GM21576 (cell line): ENCODE measurements around the gene SYNM.

ENCODE experiments used
- ATAC-seq: cut with Tn5 transposase; IDR thresholded peaks from one replicate; pipeline ENCODE4 v1.9.1; 2021; ENCODE audit warnings: mild to moderate bottlenecking, moderate library complexity; ENCODE audit not compliant: unreplicated experiment

Gene SYNM

DNA sequence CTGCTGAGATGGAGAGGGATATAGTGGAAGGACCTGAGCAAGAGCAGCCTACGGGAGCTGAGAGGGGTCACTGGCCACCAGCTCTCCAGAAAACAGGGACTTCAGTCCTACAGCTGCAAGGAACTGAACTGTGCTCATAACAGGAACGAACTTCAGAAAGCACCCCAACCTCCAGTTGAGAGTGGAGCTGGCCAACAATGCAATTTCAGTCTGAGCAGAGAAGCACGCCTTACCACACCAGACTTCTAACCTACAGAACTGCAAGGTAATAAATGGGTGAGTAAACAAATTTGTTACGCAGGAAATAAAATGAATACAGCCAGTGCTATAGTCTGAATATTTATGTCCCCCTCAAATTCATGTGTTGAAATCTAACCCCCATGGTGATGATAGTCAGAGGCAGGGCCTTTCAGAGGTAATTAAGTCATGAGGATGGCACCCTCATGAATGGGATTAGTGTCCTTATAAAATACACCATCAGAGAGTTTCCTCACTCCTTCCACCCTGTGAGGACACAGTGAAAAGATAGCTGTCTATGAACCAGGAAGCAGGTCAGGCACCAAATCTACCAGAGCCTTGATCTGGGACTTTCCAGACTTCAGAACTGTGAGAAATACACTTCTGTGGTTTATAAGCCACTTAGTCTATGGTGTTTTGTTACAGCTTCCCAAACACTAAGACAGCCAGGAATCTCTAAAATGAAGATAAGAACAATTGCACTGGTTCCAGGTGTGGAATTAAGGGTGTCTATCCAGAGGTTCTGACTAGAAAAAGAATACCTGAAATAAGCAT is 58.6 kb downstream of the SYNM start:
- no peak for ATAC-seq

DNA sequence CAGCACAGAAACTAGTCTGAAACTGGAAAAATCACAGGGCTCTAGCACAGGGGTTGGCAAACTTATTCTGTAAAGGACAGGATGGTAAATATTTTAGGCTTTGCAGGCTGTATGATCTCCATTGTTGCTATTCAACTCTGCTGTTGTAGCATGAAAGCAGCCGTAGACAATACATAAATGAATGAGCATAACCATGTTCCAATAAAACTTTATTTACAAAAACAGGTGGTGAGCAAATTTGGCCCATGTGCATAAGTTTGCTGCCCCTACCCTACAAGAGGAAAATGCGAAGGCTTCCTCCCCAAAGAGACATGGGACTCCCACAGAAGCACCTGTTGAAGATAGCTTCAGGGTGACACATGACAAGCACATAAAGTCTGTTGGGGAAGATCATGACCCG is 59.2 kb downstream of the SYNM start:
- no peak for ATAC-seq

DNA sequence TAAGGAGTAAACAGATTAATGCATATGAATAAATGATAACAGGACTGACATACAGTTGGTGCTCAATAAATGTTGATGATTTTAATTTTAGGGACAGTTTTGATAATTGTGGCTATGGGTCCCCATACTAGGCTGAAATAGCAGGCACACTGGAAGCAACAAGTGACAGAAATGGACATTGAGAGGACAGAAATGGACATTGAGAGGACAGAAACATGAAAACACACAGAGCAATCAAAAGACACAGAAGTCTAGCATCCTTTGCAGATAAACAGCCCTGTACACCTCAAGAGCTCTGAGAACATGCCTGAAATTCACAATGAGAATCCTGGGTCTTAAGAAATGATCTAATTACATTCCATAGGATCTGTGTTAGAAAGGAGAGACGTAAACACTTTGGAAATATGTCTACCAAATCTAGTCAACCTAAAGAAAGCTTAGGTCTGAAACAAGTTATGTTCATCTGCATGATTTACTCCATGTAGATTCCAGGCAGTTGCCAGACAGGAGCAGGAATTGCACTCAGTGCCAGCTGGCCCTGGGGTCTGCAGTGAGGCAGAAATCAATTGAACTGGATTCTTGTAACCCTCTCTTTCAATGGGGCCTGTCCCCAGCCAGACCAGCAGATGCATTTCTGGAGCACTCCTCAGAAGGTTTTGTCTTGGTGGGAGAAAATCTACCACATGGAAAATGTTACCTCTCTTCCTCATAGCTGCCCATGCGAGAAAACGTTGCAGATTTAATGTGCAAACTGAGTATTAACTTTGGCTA is 60.3 kb downstream of the SYNM start:
- no peak for ATAC-seq

DNA sequence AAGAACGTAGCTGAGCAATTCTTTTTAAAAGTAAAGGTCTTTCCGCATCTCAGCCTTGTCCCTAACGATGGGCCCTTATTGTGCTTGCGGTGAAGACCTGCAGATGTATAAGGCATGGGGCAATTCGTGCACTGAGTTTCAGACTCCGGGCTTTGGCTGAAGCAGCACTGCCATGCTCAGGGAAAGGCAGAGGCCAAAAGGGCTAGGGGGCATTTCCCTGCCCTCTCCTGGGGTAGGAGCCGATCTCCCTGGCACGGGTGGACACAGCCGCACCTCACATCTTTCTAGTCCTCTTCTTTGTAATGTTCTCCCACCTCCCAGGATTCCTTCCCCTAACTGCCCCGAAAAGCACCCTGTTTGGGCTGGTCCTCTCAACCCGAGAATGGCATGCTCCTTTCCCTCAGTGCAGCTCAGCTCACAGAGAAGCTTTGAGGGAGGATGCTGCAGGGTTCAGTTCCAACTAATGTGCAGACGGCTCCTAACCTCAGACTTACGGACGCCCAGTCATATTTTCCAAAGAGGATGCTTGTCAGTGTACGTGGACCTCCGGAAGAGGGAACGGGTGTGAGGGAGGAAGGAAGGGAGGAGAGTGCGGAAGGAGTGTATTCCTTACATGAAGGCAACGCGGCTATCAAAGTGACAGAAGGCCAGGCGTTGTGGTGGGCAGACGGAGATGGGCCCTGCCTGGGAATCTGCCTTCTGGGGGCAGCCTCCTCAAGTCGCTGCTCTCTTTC is 61.2 kb downstream of the SYNM start:
- no peak for ATAC-seq

DNA sequence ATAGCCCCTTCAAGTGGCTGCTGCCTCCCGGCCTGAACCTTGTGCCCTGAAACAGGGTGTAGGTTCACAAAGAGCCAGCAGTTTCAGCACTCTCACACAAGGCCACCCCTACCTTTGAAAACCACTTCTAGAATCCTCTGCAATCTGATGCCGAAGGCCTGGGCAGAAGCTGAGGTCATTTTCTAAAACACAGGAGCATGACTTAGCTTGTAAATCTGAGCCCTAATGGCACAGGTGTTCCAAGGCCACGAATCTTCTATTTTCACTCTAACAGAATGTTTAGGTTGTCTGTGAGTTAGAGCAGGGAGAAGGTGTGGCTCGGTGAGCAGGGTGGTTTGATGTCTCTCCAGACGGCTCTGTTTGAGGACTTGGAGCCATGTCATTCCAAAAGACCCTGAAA is 62.3 kb downstream of the SYNM start:
- no peak for ATAC-seq

DNA sequence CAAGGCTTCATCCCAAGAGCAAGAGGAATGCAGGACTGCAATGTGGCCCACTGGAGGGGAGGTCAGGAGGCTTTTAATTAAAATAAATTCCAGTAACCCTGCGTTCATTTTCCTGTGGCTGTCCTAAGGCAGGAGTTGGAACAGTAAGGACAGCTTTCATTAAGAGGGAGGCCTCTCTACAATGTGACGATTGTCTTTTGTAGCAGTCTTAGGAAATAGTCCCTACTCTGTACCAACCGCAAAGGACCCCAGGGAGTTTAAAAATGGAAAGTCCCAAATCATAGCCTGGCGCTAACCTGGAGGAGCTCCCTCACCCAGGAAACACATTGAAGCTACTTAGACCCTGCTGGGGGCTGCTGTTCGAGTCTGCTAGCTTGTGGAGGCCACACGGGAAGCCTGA is 62.8 kb downstream of the SYNM start:
- ATAC-seq = no peak

DNA sequence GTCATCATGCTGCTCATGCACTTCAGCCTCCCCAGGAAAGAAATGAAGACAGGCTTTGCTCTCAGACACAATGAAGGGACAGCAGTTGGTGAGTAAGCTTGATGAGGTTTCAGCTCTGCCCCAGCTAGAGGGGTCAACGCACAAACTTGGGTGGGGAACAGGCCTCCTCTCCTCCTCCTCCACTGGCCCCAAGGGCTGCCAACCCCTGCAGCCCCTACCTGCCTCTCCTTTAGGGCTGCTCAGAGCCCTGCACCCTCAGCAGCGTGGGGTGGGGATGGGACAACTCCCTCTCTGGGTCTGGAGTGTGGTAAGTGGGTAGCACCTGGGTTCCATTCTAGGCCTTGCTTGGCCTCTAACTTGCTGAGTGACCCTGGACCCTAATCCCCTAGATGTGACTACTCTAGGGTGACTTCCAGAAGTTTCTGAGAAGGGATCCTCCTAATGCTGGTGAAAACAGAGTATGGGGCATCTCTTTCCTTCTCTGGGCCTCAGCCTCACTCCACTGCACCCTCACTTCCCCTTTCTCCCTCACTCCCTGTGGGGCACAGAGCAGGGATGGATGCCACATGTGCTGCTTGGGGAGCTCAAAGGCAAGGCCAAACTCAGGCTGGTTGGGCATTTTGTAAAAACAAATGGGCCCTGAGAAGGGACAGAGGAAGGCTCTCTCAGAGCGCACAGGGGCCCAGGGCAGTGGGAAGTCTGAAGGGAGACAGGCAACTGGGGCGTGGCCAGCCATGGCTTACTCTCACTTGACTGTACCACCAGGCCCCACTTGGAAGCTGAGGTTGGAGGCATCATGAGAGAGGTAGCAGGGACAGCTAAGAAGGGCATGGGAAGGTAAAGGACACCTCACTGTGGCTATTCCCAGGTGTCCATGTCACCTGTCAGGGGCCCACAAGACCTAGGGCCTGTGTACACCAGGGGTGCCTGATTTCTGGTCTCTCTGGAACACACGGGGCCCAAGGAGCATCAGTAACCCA is 64.0 kb downstream of the SYNM start:
- ATAC-seq = no peak

DNA sequence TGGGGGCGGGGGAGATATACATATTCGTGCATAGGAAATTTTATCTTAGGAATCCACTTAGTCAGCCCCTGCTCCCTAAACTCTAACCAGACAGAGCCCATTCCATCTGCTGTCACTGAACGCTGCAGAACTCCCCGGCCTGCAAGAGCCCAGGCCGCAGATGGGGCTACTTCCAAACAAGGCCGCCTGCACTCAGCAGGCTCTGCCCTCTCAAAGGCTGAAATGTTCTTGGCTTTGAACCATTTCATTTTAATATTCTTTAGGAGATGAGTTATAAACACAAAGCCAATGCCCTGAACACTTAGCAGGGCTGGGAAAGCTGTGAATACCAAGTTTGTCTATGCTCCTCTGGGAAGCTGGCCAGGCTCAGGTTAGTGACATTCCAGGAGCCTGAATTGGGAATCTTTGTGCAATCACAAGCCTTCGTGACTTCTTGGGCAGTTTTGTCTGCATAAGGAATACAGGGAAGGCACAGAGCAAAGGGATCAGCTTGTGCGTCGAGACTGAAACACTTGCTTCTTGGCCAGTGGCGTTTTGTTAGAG is 65.0 kb downstream of the SYNM start:
- ATAC-seq = no peak

DNA sequence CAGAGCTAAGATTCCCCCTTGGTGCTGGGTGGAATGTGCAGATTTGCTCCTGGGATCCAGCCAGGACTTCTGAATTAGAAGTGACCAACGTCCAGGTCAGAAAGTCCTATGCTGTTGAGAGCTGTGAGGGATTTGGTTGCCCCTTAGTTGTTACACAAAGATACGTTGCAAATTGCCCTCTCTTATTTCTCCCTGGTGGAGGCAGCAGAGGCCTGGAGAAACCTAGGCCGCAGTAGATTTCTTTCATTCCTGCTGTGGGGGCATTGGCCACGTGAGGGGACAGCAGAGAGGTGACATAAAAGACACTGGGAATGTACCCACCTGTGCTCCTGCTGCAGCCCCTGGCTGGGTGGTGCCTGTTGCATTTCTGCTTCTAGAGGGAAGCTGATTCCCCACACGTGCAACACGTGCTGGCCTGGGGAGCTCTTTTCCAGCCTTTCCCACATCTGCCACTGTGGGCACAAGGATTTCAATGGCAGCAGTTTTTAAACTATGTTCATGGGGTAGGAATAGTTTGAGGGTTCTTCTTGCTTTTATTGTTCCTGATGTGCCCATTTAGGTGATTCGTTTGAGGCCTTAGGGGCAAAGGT is 65.7 kb downstream of the SYNM start:
- ATAC-seq = no peak

DNA sequence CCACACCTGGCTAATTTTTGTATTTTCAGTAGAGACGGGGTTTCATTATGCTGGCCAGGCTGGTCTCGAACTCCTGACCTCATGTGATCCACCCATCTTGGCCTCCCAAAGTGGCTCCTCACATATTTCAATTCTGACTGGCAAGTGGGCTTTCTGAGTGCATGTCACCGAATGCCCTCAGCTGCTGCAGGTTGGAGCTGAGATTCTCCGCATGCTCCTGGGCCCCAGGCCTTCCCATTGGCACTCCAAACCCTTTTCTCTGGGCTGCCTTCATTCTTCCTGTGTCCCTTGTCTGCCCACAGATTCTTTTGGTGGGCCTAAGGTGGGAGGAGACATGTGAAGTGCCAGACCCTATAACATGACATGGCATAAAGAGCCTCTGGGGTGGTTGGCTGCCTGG is 67.3 kb downstream of the SYNM start:
- no peak for ATAC-seq

DNA sequence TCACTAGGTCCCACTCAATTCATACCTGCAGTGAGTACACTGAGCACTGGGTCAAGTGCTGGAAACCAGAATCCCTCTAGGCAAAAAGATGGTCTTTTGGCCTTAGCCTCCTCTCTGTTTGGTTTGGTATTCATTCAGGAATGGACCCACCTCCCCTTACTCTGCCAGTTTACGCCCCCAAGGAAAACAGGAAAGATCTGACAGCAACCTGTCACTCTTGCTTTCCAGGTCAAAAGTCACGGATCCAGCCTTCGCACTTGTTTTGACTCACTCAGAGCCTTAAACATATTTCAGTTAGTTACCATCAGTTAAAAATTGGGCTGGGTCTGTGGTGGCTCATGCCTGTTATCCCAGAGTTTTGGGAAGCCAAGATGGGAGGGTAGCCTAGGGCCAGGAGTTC is 68.1 kb downstream of the SYNM start:
- no peak for ATAC-seq

DNA sequence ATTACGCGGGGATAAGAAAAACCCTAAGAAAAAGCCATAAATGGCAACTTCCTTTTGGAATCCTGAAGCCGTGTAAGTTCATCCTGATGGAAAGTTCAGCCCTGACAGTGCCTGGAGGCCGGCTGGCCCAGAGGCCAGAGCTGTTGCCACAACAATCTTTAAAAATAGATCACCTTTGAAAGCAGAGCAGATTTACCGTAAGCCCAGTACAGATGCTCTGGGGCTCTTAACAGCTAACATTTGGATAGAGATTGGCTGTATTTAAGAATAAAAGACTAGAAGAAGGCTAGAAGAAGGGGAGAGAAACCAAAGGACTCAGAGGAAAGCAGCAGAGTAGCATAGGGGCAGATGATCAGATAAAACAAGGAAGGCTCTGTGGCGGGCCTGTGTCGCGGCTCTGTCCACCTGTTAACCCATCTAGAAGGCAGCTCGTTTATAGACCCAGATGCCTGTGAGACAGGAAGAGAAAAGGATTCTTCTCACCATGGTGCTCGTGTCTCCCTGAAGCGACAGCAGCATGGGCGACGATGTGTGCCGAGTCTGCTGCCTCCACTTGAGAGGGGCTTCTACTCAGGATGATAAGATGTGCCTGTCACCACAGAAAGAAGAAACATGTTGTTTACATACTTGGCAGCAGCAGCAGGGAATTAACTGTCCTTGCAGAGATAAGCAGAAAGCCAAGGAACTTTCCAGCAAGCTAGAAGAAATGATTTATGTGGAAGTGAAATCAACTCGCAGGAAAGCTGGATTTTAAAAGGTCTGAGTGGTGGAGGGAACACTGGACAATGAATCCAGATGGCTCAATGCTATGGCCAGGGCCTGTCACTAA is 69.9 kb downstream of the SYNM start:
- no peak for ATAC-seq

DNA sequence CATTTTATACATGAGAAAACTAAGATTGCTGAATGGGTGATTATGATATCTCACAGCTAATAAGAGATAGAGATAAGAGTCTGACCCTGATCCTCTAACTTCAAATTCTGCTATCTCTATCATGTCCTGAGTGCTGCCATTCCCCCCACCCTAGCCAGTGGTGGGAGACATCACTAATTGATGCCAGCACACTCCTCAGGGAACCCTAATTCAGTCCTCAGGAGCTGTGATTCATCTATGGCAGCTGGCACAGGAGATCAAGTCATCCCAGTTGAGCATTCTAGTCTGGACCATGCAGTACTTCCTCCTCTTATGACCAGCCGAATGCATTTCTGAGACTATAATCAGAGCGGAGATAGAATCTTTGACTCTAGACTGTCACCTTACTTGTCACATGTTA is 71.9 kb downstream of the SYNM start:
- ATAC-seq = no peak

DNA sequence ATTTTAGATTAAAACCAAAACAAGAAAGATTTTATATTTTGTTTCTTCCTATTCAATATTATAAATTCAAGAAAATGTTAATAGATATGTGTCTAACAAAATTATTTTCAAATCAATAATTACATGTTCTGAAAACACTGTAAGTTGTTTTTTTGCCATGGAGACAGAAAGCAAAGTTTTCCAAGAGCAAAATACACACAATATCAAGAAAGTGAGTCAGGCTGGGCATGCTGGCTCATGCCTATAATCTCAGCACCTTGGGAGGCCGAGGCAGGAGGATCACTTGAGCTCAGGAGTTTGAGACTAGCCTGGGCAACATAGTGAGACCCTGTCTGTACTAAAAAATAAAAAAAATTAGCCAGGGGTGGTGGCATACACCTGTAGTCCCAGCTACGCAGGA is 72.8 kb downstream of the SYNM start:
- ATAC-seq = no peak

DNA sequence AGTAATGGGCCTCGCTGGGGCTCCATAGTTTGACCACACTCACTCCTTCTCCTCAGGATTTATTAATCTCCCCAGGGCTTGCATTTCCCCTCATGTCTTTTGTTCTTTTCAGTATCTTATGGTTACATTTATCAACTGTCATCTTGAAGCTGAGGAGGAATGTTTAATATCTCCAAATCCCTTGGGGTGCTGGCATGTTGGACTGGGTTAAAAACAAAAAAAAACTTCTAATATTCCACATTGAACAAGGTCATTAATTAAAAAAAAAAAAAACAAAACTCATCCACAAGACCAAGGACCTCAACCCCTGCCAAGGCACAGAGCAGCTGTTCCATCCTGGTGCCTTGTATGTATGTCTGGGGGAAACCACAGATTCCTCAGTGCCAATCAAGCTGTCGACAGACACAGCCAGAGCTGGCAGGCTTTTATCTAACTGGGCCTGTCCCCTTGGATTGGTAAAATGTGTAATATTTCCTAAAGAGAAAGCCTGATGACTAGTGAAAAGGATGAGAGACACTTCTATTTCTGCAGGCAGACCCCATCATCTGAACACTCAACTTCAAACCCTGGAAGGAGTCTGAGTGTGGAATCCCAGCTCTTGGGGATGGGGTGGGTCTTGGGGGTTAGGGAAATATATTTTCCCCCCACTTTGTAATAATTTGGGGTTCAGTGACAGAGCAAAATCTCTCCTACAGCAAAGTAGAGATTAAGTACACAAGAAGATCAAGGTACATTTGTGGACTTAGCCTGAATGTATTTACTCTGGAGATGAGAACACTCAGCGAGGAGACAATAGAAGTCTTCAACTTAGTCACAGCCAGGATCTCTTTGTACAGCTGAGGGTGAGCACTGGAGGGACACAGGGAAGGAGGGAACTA is 75.4 kb downstream of the SYNM start:
- no peak for ATAC-seq

DNA sequence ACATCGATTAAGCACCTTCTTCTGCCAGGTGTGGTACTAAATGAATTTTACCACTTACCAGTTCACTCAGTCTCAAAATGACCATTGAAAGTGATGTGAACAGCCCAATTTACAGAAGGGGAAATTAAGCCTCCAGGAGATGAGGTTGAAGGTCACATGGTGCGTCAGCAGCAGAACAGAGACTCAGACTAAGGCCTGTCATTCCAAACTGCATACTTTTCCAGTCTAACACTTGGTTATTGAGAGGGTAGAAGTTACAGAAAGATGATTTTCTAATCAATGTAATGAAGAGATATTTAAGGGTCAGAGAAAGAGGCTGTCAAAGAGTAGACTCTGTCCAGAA is 76.1 kb downstream of the SYNM start:
- no peak for ATAC-seq

DNA sequence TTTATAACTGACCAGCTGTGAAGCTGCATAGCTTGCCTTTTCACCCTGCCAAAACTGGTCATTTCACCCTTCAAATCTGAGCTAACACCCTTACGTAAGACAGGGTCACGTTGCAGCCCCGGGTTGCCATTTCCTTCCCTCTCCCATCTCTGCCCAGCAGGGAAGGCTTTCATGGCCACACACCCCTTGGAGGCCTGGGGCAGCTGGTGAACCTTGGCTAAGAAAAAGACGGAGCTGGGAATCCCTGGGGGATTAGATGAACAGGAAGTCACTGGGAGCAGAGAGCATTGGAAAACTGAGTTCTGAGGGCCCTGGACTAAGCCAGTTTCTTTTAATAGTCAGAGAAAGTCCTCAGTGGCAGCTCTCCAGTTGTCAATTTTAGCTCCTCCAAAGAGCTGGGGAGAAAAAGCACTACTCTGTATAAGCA is 76.7 kb downstream of the SYNM start:
- ATAC-seq = no peak

DNA sequence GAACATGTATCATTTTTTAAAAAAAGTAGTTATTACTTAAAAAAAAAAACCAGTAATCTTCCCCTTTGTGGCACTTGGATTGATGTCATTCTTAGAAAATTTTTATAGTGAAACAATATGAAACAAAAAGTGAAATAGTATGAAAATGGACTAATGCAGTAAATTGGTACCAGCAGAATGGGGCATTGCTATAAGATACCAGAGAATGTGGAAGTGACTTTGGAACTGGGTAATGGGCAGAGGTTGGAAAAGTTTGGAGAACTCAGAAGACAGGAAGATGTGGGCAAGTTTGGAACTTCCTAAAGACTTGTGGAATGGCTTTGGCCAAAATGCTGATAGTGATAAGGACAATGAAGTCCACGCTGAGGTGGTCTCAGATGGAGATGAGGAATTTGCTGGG is 77.9 kb downstream of the SYNM start:
- ATAC-seq = no peak
